Measurements from ENCODE around the gene ABCC8.

ABCC8 gene

GRCh38 chr11:17476317-17477083 is at the start of gene ABCC8:
Gene ABCC8 (minus strand): TSS chr11:17476845. CDS start chr11:17476776, 69 bp downstream.
- no peak for FAIRE-seq

- FAIRE-seq = no peak
Observed at GRCh38 chr11:17526326-17526725, 49.7 kb upstream of the ABCC8 start.

- FAIRE-seq = no peak
Observed at GRCh38 chr11:17525570-17525969, 48.9 kb upstream of the ABCC8 start.

GRCh38 chr11:17524221-17524620 is 47.6 kb upstream of the ABCC8 start:
- FAIRE-seq = no peak

- no peak for FAIRE-seq
Observed at GRCh38 chr11:17522655-17523054, 46.0 kb upstream of the ABCC8 start.

- no peak for FAIRE-seq
Observed at GRCh38 chr11:17521106-17521900, 44.7 kb upstream of the ABCC8 start.

GRCh38 chr11:17519061-17519885 is 42.6 kb upstream of the ABCC8 start:
- no peak for FAIRE-seq

- no peak for FAIRE-seq
Observed at GRCh38 chr11:17518366-17518765, 41.7 kb upstream of the ABCC8 start.

GRCh38 chr11:17517186-17517585 is 40.5 kb upstream of the ABCC8 start:
- no peak for FAIRE-seq

- no peak for FAIRE-seq
Observed at GRCh38 chr11:17516551-17517150, 40.0 kb upstream of the ABCC8 start.

GRCh38 chr11:17515443-17516176 is 39.0 kb upstream of the ABCC8 start:
- no peak for FAIRE-seq

GRCh38 chr11:17514476-17514875 is 37.8 kb upstream of the ABCC8 start:
- no peak for FAIRE-seq

- no peak for FAIRE-seq
Observed at GRCh38 chr11:17513853-17514252, 37.2 kb upstream of the ABCC8 start.

- no peak for FAIRE-seq
Observed at GRCh38 chr11:17512101-17512500, 35.5 kb upstream of the ABCC8 start.

GRCh38 chr11:17511571-17511970 is 34.9 kb upstream of the ABCC8 start:
- no peak for FAIRE-seq

GRCh38 chr11:17510507-17511206 is 34.0 kb upstream of the ABCC8 start:
- FAIRE-seq = no peak

GRCh38 chr11:17508791-17509190 is 32.1 kb upstream of the ABCC8 start:
- FAIRE-seq = no peak

GRCh38 chr11:17508306-17508705 is 31.7 kb upstream of the ABCC8 start:
- FAIRE-seq = no peak

- no peak for FAIRE-seq
Observed at GRCh38 chr11:17507773-17508172, 31.1 kb upstream of the ABCC8 start.

GRCh38 chr11:17506942-17507341 is 30.3 kb upstream of the ABCC8 start:
- FAIRE-seq = no peak

GRCh38 chr11:17506314-17506713 is 29.7 kb upstream of the ABCC8 start:
- no peak for FAIRE-seq

GRCh38 chr11:17505146-17505545 is 28.5 kb upstream of the ABCC8 start:
- no peak for FAIRE-seq
